ENCODE data around the gene EPS8L2.

- TF ChIP-seq CTCF (IDR thresholded peaks at IDR 0.05) (no peak), POLR2AphosphoS5 (IDR thresholded peaks at IDR 0.05) (no peak)
Observed at GRCh38 chr11:774873-775592, 69.0 kb downstream of the EPS8L2 start.
